ENCODE results near the gene RFNG.

DNA sequence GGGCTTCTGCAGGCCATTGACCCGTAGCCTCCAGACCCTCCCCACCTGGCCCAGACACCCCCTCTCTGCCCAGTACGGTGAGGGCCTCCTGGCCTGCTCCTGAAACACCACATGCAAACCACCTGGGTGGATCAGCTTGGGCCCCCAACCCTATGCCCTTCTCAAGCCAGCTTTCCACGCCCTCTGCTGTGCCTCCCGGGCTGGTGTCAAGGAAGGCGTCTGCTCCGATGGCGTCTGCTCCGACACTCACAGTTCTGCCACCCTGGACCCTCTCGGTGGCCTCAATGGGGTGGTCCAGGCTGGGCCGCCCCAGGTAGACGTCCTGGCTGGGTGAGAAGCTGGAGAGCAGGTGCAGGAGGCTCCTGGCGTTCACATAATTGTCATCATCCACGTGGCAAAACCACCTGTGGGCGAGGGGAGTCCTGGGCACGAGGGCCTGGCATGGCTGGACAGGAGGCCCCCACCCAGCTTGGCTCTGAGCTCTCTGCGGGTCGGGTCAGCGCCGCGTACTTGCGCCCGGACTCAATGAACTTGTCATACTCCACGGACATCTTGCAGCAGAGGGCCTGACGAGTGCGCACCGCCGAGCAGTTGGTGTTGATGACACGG lies 1.4 kb downstream of the RFNG start:
- TF ChIP-seq, protein P1, sequence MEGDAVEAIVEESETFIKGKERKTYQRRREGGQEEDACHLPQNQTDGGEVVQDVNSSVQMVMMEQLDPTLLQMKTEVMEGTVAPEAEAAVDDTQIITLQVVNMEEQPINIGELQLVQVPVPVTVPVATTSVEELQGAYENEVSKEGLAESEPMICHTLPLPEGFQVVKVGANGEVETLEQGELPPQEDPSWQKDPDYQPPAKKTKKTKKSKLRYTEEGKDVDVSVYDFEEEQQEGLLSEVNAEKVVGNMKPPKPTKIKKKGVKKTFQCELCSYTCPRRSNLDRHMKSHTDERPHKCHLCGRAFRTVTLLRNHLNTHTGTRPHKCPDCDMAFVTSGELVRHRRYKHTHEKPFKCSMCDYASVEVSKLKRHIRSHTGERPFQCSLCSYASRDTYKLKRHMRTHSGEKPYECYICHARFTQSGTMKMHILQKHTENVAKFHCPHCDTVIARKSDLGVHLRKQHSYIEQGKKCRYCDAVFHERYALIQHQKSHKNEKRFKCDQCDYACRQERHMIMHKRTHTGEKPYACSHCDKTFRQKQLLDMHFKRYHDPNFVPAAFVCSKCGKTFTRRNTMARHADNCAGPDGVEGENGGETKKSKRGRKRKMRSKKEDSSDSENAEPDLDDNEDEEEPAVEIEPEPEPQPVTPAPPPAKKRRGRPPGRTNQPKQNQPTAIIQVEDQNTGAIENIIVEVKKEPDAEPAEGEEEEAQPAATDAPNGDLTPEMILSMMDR (IDR thresholded peaks at IDR 0.05; ENCODE audit: low read depth, low read length, poor library complexity, severe bottlenecking): no peak
- no peak for TF ChIP-seq EZH2phosphoT487 (IDR thresholded peaks at IDR 0.05; ENCODE audit: borderline replicate concordance, low read length)
